ENCODE data around the gene DIPK1A.

The DIPK1A gene

DNA sequence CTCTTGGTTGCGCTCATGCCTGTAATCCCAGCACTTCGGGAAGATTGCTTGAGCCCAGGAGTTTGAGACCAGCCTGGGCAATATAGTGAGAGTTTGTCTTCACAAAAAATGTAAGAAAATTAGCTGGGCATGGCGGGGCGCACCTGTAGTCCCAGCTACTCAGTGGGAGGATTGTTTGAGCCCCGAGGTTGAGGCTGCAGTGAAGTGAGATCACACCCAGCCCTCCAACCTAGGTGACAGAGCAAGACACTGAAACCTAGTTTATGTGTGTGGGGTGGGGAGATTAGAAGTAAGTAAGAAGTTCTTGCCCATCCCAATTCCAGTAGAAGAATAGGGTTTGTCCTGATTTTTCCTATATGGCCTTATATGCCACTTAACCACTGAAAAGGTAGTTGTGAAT, 127.4 kb downstream of the DIPK1A start:
- peak; percentile 32 for DNase-seq

DNA sequence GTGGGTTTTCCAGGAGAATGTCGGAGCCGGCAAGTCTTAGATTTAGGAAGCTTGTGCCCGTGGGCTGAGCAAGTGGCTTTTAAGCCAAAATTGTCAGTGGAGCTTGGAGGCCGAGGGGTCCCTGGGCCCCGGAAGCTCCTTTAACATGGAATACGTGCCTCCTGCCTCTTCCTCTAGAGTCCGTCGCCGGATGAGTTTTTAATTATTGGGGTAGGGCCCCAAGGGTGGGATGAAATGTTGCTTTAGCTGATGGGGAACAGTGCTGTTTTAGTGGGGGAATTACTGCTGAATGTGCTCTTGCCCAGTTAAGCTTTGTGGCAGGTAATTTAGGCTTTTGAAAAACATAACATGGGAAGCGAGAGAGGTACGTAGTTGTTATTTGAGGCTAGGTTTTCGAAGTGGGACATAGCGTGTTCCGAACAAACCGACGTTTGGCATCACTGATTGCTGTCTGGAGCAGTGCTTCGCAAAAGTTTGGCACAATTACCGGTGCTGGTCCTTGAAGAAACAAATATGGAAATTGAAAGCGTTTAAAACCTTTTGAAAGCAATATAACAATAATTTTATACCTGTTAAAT, 128.6 kb downstream of the DIPK1A start:
- no peak for DNase-seq

DNA sequence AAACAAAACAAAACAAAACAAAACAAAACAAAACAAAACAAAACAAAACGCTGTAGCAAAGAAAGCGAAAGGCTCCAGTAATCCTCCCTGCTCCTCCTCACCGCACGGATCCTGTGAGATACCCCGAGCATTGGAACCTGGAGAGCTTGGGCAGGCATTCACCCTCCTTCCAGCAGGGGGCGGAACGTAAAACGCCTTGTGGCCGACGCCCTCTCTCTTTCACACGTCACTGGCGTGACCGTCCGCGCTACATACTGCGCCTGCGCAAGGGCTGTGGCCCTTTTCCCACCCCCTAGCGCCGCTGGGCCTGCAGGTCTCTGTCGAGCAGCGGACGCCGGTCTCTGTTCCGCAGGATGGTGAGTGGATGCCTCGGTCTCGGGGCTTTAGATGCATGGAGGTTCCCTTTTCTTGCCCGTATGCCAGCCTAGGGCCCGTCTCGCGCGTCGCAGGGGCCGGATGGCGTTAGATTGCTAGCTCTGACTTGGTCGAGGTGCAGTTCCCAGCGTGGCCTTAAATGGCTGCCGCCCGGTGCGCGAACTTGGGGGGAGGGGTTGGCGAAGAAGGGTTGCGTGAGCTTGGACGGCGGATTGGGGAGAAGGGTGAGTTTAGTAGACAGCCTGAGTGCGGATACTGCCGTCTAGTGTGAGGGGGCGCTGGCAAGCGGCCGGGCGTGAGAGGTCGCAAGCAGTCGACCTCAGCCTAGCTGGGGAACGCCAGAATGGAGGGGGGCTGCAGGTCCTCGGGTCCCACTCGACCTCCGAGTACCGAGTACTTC, 129.3 kb downstream of the DIPK1A start, which contains the start of gene RPL5:
RPL5 (plus strand) TSS at position 279 of the 775 bp plus-strand sequence; CDS start at position 354, 75 bp downstream.
- DNase-seq: peak; percentile 97

DNA sequence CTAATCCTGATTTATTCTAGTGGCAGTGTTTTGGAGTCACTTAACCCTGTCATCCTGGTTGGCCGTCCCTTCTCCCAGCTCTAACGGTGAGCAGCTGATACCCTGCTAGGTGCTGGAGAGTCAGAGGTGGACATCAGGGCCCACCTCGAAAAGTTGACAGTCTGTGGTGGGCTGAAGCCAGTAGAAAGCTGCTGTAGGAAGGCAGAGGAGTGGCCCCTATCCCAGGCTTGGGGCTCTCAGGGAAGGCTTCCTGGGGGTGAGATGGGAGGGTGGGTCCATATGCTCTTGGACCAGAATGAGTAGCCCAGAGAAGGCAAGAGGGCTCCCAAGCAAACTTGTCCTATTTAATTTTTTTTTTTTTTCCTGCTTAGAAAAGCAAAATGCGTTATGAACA, 129.9 kb downstream of the DIPK1A start:
- DNase-seq: no peak

DNA sequence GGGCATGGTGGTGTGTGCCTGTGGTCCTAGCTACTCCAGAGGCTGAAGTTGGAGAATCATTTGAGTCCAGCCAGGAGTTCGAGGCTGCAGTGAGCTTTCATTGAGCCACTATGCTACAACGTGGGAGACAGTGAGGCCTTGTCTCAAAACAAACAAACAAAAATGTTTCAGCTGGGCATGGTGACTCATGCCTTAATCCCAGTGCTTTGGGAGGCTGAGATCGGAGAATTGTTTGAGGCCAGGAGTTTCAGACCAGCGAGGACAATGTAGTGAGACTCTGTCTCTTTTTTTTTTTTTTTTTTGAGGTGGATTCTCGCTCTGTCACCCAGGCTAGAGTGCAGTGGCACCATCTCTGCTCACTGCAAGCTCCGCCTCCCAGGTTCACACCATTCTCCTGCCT, 134.5 kb downstream of the DIPK1A start:
- DNase-seq: no peak

DNA sequence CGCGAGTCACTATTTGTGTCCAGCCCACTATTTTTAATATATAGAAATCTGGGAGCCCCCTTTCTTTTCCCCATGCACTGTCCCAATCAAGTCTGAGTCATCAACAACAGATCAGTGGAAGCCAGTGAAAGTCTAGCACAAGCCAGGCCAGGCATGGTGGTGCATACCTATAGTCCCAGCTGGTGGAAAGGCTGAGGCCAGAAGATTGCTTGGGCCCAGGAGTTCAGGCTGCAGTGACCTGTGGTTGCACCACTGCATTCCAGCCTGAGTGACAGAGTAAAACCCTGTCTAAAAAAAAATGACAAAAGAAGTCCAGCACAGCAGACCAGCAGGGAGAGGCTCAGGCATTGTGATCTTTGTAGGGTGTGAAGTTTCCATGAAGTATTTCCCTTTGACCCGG, 138.4 kb downstream of the DIPK1A start:
- no peak for DNase-seq

DNA sequence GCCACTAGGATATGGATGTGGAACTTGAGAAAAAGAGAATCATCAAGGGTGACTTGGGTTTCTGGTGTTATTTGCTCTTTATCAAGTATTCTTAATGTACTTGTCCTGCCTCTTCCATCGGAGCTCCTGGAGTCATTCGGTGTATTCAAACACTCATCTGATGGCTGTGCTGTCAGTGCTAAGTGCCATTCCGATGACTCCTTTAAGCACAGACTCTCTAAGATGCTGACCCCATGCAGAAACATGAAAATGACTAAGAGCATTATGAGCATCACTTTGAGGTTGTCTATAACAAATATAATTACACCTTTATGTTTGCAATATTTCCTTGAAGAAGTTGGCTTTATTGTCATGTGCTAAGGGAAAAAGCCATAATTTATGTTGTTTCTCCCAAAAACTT, 140.7 kb downstream of the DIPK1A start:
- DNase-seq: no peak

DNA sequence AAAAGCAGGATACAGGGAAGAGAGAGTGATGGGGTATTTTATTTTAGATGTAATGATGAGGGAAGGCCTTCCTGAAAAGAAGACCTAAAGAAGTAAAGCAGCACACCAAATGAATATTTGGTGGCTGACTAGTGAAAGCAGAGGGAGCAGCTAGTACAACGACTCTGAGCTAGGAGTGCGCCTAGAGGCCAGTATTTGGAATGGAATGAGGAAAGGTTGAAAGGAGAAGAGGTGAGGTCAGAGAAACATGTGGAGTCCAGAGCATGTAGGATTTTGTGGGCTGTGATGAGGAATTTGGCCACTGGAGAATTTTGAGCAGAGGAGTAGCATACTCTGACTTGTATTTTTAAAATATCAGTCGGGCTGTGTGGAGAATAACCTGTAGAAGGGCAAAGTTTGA, 141.2 kb downstream of the DIPK1A start:
- DNase-seq: no peak

DNA sequence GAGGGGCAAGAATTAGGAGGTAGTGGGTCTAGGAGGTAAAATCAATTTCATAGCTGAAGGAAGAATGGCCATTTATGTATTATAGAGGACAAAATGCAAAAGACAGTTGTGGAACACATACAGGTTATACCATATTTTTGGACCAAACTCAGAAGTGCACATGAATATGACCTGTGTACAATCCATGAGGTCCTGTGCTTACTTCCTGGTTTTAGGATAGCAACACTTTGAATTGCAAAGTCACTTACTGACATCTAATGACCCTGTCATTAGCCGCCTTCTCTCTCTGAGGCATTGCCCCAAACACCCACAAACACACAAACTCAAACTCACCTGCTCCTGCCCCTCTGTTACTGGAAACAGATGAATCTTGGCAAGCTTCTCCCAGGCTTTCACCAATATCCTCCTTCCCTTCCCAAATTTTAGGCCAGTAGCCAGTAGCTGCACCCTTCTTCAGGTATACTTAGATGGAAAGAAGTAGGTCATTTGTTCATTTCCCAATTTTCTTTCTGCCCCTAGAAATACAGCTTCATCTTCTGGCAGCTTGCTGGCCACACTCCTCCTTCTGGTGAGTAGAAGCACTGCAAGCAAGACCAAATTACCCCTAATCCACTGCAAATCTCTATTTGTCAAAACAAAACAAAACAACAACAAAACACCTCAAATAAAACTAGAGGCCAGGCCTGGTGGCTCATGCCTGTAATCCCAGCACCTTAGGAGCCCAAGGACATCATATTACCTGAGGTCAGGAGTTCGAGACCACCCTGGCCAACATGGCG, 143.1 kb downstream of the DIPK1A start:
- peak; percentile 49 for DNase-seq

DNA sequence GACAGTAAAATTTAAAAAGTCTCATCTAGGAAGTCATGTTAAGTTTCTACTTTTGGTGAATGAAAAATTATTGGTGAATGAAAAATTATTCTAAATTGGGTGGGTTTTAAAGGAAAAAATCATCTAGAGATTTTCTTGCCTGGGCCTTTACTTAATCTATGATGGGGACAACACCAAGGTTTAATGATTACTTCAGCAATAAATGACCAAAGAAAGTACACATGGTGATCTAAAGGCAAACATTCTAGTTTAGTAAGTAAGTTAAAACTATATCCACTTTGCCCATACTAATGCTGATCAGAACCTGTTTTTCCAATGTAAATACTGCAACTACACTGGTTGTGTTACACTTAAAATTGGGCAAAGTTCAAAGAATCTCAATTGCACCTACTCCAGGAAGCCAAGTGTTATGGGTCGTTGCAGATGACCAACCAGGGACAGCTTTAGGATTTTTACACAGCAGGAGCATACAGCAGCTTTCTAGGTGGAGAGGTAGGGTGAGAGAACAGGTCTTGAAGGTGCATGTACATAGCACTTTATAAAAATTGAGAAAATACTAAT, 144.0 kb downstream of the DIPK1A start:
- no peak for DNase-seq

DNA sequence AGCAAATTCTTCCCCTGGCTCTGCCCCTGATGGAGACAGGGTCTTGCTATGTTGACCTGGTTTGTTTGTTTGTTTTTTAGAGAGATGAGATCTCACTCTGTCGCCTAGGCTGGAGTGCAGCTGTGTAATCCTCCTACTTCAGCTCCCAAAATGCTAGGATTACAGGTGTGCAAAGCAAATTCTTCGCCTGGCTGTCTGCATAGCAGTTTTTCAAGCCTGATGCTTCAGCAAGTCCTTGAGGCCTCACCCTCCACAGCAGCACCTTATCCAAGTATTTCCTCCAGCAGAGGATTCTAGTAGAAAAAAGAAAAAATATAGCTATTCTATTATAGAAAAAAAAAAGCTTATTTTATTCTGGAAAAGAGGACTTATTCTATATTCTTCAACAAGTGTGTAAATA, 144.5 kb downstream of the DIPK1A start:
- no peak for DNase-seq

DNA sequence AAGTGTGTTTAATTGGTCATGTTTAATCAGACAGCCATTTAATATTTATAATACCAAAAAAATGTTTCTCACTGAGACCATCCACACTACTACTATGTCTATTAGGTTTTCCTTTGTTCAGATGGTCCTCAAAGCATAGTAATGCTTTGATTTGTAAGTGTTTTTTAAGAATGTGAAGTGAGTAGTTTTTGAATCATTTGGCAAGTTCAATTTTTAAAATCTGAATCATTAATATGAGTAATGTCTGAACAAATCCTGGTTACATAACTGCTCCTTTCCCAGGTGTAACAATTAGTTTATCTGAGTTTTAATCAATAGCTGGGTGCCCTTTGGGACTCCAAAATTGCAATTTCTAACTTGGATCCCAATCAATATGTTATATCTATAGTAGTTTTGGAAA, 152.9 kb downstream of the DIPK1A start:
- no peak for DNase-seq

DNA sequence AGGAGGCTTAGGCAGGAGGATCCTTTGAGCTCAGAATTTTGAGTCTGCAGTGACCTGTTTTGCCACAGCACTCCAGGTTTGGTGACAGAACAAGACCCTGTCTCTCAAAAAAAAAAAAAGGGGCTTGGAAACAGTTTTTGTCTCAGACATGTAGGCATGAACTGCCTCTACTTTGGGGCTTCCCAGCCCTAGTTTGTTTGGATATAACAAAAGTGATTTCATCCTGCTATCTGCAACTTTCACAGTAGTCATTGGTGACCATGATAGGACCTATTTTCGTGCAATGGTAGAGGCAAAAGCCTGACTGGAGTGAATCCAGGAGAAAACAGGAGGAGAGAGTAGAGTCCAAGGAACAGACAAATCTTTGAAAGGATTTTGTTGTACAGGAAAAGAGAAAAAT, 156.0 kb downstream of the DIPK1A start:
- no peak for DNase-seq

DNA sequence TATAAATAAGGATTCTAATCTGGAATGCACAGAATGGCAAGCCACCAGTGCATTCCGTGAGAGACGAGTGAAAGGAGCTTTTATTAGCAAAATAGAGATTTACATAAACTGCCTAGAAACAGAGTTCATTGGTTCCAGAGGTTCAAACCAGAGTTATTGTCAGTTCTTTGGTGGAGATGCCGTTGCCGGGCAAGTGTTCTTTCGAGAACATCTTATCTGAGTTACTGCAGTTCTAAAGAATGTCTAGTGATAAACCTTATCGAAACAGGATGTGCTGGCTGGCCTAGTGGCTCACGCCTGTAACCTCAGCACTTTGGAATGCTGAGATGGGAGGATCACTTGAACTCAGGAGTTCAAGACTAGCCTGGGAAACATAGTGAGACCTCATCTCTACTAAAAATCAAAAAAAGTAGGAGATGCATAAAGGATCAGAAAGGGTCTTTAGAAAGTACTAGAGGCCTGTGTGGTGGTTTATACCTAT, 156.5 kb downstream of the DIPK1A start:
- DNase-seq: peak; percentile 30

DNA sequence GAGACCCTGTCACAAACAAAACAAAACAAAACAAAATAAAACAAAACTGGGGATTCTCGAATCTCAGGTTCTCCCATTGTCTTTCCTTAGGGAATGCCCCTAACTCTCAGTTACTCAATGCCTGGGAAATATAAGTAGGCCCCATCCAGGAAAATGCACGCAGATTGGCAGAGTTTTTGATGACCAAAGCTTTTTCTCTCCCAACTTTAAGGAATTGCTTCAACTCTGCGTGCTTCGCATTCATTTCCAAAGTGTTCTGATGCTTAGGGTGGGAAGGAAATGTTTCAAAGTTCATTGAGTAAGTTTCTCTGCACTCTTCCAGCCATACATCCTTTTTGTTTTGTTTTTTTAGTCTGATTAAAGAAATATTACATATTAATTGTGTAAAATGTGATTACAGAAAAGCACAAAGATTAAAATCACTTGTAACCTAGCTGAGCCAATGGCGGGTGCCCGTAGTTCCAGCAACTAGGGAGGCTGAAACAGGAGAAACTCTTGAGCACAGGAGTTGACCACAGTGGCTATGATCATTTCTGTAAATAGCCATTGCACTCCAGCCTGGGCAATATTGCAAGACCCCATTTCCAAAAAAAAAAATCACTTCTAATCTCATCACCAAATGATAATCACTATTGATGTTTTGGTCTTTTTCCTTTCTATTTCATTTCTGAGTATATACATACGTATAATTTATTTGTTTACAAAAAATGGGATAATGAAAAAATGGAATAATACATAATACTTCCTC, 157.9 kb downstream of the DIPK1A start:
- DNase-seq: no peak

DNA sequence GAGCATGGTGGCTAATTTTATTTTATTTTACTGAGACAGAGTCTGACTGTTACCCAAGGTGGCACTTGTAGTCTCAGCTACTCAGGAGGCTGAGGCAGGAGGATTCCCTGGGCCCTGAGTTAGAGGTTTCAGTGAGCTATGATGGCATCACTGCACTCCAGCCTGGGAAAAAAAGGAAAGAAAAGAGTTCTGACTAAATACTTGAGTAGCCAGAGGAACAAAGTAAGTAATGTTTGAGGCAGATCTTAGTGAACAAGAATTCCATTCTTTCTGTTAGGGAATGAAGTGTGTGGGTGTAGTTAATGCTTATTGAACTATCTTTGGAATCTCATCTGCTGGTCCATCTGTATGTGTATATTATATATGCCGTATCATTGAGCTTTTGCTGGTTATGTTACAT, 163.3 kb downstream of the DIPK1A start:
- no peak for DNase-seq

DNA sequence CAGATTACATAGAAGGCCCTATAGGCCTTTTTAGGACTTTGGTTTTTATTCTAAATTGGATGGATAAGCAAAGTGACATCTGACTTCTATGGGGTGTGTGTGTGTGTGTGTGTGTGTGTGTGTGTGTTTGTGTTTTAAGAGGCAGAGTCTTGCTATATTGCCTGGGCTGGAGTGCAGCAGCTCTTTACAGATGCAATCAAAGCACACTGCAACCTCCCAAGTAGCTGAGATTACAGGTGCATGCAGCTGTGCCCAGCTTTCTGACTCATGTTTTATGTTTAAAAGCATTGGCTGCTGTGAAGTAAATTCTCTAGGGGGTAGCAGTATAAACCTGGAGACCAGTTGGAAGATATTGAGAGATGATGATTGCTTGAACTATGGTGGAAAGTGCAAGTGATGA, 164.0 kb downstream of the DIPK1A start:
- no peak for DNase-seq

DNA sequence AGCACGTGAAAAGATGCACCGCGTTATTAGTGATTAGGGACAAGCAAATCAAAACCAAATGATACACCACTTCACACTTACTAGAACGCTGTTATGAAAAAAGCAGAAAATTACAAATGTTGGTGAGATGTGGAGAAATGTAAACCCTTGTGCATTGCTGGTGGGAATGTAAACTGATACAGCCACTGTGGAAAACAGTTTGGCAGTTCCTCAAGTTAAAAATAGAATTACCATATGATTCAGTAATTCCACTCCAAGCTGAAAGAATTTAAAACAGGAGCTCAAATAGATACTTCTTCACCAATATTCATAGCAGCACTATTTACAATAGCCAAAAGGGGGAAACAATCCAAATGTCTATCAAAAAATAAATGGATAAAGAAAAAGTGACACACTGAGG, 166.1 kb downstream of the DIPK1A start:
- no peak for DNase-seq

DNA sequence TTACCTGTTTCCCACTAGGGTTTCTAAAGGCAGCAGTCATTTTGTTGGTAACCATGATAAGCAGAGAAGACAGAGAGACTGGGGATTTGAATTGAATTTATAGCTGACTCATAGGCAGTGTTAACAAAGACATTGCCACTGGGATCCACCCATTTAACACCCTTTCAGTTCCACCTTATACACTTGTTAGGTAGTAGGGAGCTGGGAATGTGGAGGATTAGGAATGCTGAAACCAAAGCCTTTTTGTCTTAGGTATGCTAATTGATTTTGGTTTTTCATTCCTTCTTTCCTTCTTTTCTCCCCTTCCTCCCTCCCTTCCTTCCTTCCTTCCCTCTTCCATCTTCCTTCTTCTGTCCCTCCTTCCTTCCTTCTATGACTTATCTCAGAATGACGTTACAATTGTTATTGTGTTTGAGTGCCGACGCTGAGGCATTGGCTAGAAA, 168.9 kb downstream of the DIPK1A start:
- DNase-seq: no peak
